ENCODE data around the gene NTRK3.

DNA sequence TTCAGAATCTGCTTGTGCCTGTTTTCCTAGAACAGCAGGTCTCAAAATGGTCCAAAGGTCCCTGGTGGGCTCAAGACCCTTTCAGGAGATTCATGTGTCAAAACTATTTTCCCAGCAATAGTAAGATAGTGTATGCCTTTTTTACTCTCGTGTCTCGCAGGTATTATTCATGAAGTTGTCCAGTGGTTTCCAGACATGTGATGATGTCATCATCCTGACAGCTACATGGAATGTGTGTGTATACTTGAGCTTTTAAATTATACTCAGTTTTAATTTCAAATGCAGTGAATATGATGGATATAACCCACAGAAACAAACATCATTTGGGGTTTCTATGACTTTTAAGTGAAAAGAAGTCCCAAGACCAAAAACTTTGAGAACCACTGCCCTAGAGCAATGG, 288.6 kb downstream of the NTRK3 start:
- TF ChIP-seq POLR2A (IDR thresholded peaks at IDR 0.05): no peak
- TF ChIP-seq, protein P1, sequence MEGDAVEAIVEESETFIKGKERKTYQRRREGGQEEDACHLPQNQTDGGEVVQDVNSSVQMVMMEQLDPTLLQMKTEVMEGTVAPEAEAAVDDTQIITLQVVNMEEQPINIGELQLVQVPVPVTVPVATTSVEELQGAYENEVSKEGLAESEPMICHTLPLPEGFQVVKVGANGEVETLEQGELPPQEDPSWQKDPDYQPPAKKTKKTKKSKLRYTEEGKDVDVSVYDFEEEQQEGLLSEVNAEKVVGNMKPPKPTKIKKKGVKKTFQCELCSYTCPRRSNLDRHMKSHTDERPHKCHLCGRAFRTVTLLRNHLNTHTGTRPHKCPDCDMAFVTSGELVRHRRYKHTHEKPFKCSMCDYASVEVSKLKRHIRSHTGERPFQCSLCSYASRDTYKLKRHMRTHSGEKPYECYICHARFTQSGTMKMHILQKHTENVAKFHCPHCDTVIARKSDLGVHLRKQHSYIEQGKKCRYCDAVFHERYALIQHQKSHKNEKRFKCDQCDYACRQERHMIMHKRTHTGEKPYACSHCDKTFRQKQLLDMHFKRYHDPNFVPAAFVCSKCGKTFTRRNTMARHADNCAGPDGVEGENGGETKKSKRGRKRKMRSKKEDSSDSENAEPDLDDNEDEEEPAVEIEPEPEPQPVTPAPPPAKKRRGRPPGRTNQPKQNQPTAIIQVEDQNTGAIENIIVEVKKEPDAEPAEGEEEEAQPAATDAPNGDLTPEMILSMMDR (IDR thresholded peaks at IDR 0.05): no peak

All from testis (tissue), 2 donors.